Muscle layer of colon (tissue), 2 donors: ENCODE results near the gene ARHGAP24.
"Not testable (repeated sequence)": the region's sequence is repeated elsewhere in the genome, so short reads cannot be mapped to it uniquely, and the experiment has no call there.

ENCODE experiments used
- H3K27ac ChIP-seq: one replicate; pipeline ENCODE4 v1.7.0; 2013; ENCODE audit warnings: low read depth, mild to moderate bottlenecking, low read length, moderate library complexity
- H3K27me3 ChIP-seq, 2 donors: one replicate each; pipeline ENCODE4 v1.7.0; 2013; ENCODE audit warnings: low read length in 2 of 2, mild to moderate bottlenecking in 2 of 2; ENCODE audit not compliant: insufficient read depth in 2 of 2, control insufficient read depth in 1 of 2
- H3K36me3 ChIP-seq: one replicate; pipeline ENCODE4 v1.7.0; 2013; ENCODE audit warnings: mild to moderate bottlenecking, low read length; ENCODE audit not compliant: insufficient read depth
- H3K4me1 ChIP-seq: one replicate; pipeline ENCODE4 v1.7.0; 2013; ENCODE audit warnings: mild to moderate bottlenecking, low read length; ENCODE audit not compliant: insufficient read depth
- H3K4me3 ChIP-seq, 2 donors: one replicate each; pipeline ENCODE4 v1.7.0; 2013; ENCODE audit warnings: low read length in 2 of 2, low read depth in 1 of 2, mild to moderate bottlenecking in 1 of 2, moderate library complexity in 1 of 2
- H3K9ac ChIP-seq: one replicate; pipeline ENCODE4 v1.7.0; 2013; ENCODE audit warnings: low read length
- H3K9me3 ChIP-seq: one replicate; pipeline ENCODE4 v1.7.0; 2013; ENCODE audit warnings: mild to moderate bottlenecking, low read length
- donor health status: abdominal sarcoma.
- donor health status: Adenocarcinoma of cecum.

Gene ARHGAP24

GRCh38 chr4:85508654-85509053, 33.7 kb downstream of the ARHGAP24 start:
- no peaks in the 10 kb centered on the region for H3K9me3 ChIP-seq
- H3K9ac ChIP-seq, result no peak overlapping the region
- H3K4me1 ChIP-seq, result no peaks in the 10 kb centered on the region
- no peak overlapping the region for H3K4me3 ChIP-seq
- no peaks in the 10 kb centered on the region for H3K27me3 ChIP-seq
- H3K27ac ChIP-seq, result no peak overlapping the region
- no peaks in the 10 kb centered on the region for H3K36me3 ChIP-seq

GRCh38 chr4:85509882-85510631, 35.1 kb downstream of the ARHGAP24 start:
- Histone ChIP-seq H3K4me3 (no peak overlapping the region), H3K27me3 (no peaks in the 10 kb centered on the region), H3K27ac (no peak overlapping the region), H3K4me1 (no peaks in the 10 kb centered on the region), H3K9me3 (no peaks in the 10 kb centered on the region), H3K9ac (no peak overlapping the region), H3K36me3 (no peaks in the 10 kb centered on the region)

GRCh38 chr4:85510632-85510984, 35.7 kb downstream of the ARHGAP24 start:
- Histone ChIP-seq H3K4me1 (no peaks in the 10 kb centered on the region), H3K9me3 (no peaks in the 10 kb centered on the region), H3K9ac (no peak overlapping the region), H3K4me3 (no peak overlapping the region), H3K27me3 (no peaks in the 10 kb centered on the region), H3K36me3 (no peaks in the 10 kb centered on the region), H3K27ac (no peak overlapping the region)

- Histone ChIP-seq H3K27me3 (no peaks in the 10 kb centered on the region), H3K4me3 (no peak overlapping the region), H3K36me3 (no peaks in the 10 kb centered on the region), H3K27ac (no peak overlapping the region), H3K4me1 (no peaks in the 10 kb centered on the region), H3K9me3 (no peaks in the 10 kb centered on the region), H3K9ac (no peak overlapping the region)
These were observed 37.7 kb downstream of the ARHGAP24 start for GRCh38 chr4:85512446-85513205.

- Histone ChIP-seq H3K27ac (no peak overlapping the region), H3K27me3 (no peaks in the 10 kb centered on the region), H3K4me3 (no peak overlapping the region), H3K4me1 (no peaks in the 10 kb centered on the region), H3K9me3 (no peaks in the 10 kb centered on the region), H3K9ac (no peak overlapping the region), H3K36me3 (no peaks in the 10 kb centered on the region)
These were observed 39.2 kb downstream of the ARHGAP24 start for GRCh38 chr4:85514117-85514516.

- H3K36me3 ChIP-seq, result no peaks in the 10 kb centered on the region
- no peaks in the 10 kb centered on the region for H3K9me3 ChIP-seq
- no peaks in the 10 kb centered on the region for H3K4me1 ChIP-seq
- no peak overlapping the region for H3K27ac ChIP-seq
- peak overlapping the region in 1 of 2 donors; percentile 23 for H3K4me3 ChIP-seq
- H3K9ac ChIP-seq, result no peak overlapping the region
- no peaks in the 10 kb centered on the region for H3K27me3 ChIP-seq
These were observed 39.8 kb downstream of the ARHGAP24 start for GRCh38 chr4:85514783-85515182.

GRCh38 chr4:85515701-85516100, 40.8 kb downstream of the ARHGAP24 start:
- Histone ChIP-seq H3K9me3 (no peaks in the 10 kb centered on the region), H3K36me3 (no peaks in the 10 kb centered on the region), H3K27ac (no peak overlapping the region), H3K4me1 (no peaks in the 10 kb centered on the region), H3K9ac (no peak overlapping the region), H3K27me3 (no peaks in the 10 kb centered on the region), H3K4me3 (no peak overlapping the region)

GRCh38 chr4:85518526-85518925, 43.6 kb downstream of the ARHGAP24 start:
- H3K27me3 ChIP-seq, H3K4me3 ChIP-seq, H3K27ac ChIP-seq, H3K36me3 ChIP-seq, H3K4me1 ChIP-seq, H3K9me3 ChIP-seq, H3K9ac ChIP-seq: not testable (repeated sequence)

GRCh38 chr4:85520765-85521749, 46.1 kb downstream of the ARHGAP24 start:
- no peaks in the 10 kb centered on the region for H3K36me3 ChIP-seq
- no peaks in the 10 kb centered on the region for H3K27me3 ChIP-seq
- H3K4me3 ChIP-seq, result no peak overlapping the region
- H3K4me1 ChIP-seq, result no peaks in the 10 kb centered on the region
- H3K27ac ChIP-seq, result no peak overlapping the region
- H3K9me3 ChIP-seq, result no peaks in the 10 kb centered on the region
- no peak overlapping the region for H3K9ac ChIP-seq

- H3K4me3 ChIP-seq, result no peak overlapping the region
- no peaks in the 10 kb centered on the region for H3K36me3 ChIP-seq
- H3K27ac ChIP-seq, result no peak overlapping the region
- H3K27me3 ChIP-seq, result no peaks in the 10 kb centered on the region
- H3K9me3 ChIP-seq, result no peaks in the 10 kb centered on the region
- H3K9ac ChIP-seq, result no peak overlapping the region
- H3K4me1 ChIP-seq, result no peaks in the 10 kb centered on the region
These were observed 47.3 kb downstream of the ARHGAP24 start for GRCh38 chr4:85522277-85522676.

GRCh38 chr4:85522836-85523235, 47.9 kb downstream of the ARHGAP24 start:
- Histone ChIP-seq H3K4me3 (no peak overlapping the region), H3K4me1 (no peaks in the 10 kb centered on the region), H3K9ac (no peak overlapping the region), H3K27ac (no peak overlapping the region), H3K36me3 (no peaks in the 10 kb centered on the region), H3K9me3 (no peaks in the 10 kb centered on the region), H3K27me3 (no peaks in the 10 kb centered on the region)
